GM03348 (cell line): Measurements from ENCODE around the gene VWCE.
"Not testable (repeated sequence)": the region's sequence is repeated elsewhere in the genome, so short reads cannot be mapped to it uniquely, and the experiment has no call there.

Experiments used
- DNase-seq: peaks from one replicate; pipeline ENCODE4 v3.0.0; 2012; ENCODE audit warnings: low spot score

Gene VWCE

GRCh38 chr11:61210629-61211028, 84.5 kb downstream of the VWCE start:
- DNase-seq = not testable (repeated sequence)
